PC-9 (cell line): ENCODE measurements around the gene UBIAD1.

Source experiments
- EZH2 ChIP-seq: fragments of 200-600 bp; sonication (generic); IDR thresholded peaks from 2 replicates; pipeline ENCODE4 v1.8.0; 2017; ENCODE audit warnings: antibody characterized with exemption, low read depth
- TF ChIP-seq, protein P1 (sequence below): fragments of 200-600 bp; sonication (generic); conservative IDR thresholded peaks from 2 replicates; pipeline ENCODE4 v1.6.1; 2017; ENCODE audit warnings: mixed run types, antibody characterized with exemption, mild to moderate bottlenecking, moderate library complexity

DNA sequence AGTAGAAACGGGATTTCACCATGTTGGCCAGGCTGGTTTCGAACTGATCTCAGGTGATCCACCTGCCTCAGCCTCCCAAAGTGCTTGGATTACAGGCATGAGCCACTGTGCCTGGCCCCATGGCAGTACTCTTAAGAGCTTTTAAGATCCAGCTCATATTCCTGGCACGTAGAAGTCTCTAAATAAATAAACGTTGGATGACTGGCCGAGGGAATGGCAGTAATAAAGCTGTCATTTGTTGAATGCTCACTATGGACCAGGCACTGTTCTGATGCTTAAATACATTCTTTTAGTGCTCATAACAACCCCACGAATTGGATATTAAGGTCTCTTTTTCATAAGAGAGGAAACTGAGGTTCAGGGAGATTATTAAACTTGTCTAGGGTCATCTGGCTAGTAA lies 20.9 kb downstream of the UBIAD1 start:
- TF ChIP-seq, protein P1, sequence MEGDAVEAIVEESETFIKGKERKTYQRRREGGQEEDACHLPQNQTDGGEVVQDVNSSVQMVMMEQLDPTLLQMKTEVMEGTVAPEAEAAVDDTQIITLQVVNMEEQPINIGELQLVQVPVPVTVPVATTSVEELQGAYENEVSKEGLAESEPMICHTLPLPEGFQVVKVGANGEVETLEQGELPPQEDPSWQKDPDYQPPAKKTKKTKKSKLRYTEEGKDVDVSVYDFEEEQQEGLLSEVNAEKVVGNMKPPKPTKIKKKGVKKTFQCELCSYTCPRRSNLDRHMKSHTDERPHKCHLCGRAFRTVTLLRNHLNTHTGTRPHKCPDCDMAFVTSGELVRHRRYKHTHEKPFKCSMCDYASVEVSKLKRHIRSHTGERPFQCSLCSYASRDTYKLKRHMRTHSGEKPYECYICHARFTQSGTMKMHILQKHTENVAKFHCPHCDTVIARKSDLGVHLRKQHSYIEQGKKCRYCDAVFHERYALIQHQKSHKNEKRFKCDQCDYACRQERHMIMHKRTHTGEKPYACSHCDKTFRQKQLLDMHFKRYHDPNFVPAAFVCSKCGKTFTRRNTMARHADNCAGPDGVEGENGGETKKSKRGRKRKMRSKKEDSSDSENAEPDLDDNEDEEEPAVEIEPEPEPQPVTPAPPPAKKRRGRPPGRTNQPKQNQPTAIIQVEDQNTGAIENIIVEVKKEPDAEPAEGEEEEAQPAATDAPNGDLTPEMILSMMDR, result no peak
- no peak for TF ChIP-seq EZH2
